ENCODE results near the gene CRLF2.
"Not testable (repeated sequence)": the region's sequence is repeated elsewhere in the genome, so short reads cannot be mapped to it uniquely, and the experiment has no call there.

Gene CRLF2

DNA sequence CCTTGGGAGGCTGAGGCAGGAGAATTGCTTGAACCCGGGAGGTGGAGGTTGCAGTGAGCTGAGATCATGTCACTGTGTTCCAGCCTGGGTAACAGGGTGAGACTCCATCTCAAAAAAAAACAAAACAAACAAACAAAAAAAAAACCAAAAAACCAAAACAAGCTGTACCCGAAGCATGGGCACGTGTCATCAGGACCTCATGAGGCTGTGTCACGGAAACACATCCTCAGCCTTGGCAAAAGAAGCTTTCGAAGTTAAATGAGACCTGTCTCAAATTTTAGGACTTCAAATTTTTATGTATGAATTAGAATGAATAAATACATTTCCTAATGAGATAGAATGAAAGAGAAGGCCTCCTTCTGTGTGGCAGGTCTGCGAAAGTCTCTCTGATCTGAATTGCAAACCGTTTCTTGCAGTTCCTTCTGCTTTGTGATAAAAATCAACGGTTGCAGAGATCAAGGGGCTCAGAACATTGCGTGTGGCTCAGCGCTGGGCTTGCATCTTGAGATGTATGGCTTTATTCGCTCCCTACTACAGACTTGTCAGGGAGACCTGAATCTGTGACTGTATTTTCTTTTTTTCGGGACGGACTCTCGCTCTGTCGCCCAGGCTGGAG lies 19.5 kb upstream of the CRLF2 start:
- H3K4me1 ChIP-seq (ENCODE audit: low read length) = no peaks in the 10 kb centered on the region
- TF ChIP-seq, protein P1, sequence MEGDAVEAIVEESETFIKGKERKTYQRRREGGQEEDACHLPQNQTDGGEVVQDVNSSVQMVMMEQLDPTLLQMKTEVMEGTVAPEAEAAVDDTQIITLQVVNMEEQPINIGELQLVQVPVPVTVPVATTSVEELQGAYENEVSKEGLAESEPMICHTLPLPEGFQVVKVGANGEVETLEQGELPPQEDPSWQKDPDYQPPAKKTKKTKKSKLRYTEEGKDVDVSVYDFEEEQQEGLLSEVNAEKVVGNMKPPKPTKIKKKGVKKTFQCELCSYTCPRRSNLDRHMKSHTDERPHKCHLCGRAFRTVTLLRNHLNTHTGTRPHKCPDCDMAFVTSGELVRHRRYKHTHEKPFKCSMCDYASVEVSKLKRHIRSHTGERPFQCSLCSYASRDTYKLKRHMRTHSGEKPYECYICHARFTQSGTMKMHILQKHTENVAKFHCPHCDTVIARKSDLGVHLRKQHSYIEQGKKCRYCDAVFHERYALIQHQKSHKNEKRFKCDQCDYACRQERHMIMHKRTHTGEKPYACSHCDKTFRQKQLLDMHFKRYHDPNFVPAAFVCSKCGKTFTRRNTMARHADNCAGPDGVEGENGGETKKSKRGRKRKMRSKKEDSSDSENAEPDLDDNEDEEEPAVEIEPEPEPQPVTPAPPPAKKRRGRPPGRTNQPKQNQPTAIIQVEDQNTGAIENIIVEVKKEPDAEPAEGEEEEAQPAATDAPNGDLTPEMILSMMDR (IDR thresholded peaks at IDR 0.05; ENCODE audit: low read length) = no peak
- TF ChIP-seq EZH2phosphoT487 (IDR thresholded peaks at IDR 0.05; ENCODE audit: low read length) = no peak
- no peak for TF ChIP-seq EZH2 (optimal IDR thresholded peaks at IDR 0.05; ENCODE audit: low read depth, low read length)
- no peak overlapping the region for H2AFZ ChIP-seq (ENCODE audit: low read length)
- H3K4me2 ChIP-seq (ENCODE audit: low read depth, low read length) = no peak overlapping the region
- DNase-seq = no peak
- H3K9ac ChIP-seq (ENCODE audit: low read length) = no peak overlapping the region
- no peaks in the 10 kb centered on the region for H3K9me2 ChIP-seq (replicated peaks; ENCODE audit: insufficient read depth, low read length)
- no peaks in the 10 kb centered on the region for H3K27me3 ChIP-seq (replicated peaks; ENCODE audit: insufficient read depth, low read length)
- H3K27ac ChIP-seq (ENCODE audit: low read length) = no peak overlapping the region
- no peaks in the 10 kb centered on the region for H3K9me3 ChIP-seq (replicated peaks; ENCODE audit: insufficient read depth, low read length)
- H3K79me2 ChIP-seq (ENCODE audit: low read length) = no peaks in the 10 kb centered on the region
- no peak overlapping the region for H3K4me3 ChIP-seq (ENCODE audit: low read length)
- no peaks in the 10 kb centered on the region for H3K36me3 ChIP-seq (replicated peaks; ENCODE audit: insufficient read depth, low read length)
- no peaks in the 10 kb centered on the region for H4K20me1 ChIP-seq (ENCODE audit: insufficient read depth, low read length)
- H3F3A ChIP-seq (ENCODE audit: insufficient read depth, low read length) = no peaks in the 10 kb centered on the region

DNA sequence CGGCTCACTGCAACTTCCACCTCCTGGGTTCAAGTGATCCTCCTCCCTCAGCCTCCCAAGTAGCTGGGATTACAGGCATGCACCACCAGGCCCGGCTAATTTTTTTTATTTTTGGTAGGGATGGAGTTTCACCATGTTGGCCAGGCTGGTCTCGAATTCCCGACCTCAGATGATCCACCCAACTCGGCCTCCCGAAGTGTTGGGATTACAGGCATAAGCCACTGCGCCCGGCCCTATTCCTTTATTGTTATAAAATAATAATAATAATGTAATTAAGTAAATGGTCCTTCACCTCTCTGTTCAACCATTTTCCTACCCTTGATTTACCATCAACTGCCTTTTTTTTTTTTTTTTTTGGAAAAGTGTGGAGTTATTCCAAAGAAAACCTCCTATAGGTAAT lies 15.7 kb upstream of the CRLF2 start:
- H3K4me1 ChIP-seq (ENCODE audit: low read length); H4K20me1 ChIP-seq (ENCODE audit: insufficient read depth, low read length); H3K27me3 ChIP-seq (replicated peaks; ENCODE audit: insufficient read depth, low read length); H2AFZ ChIP-seq (ENCODE audit: low read length); H3K4me2 ChIP-seq (ENCODE audit: low read depth, low read length); H3K9ac ChIP-seq (ENCODE audit: low read length); H3K79me2 ChIP-seq (ENCODE audit: low read length); H3F3A ChIP-seq (ENCODE audit: insufficient read depth, low read length); H3K27ac ChIP-seq (ENCODE audit: low read length); DNase-seq; H3K36me3 ChIP-seq (replicated peaks; ENCODE audit: insufficient read depth, low read length); H3K9me3 ChIP-seq (replicated peaks; ENCODE audit: insufficient read depth, low read length); H3K9me2 ChIP-seq (replicated peaks; ENCODE audit: insufficient read depth, low read length); H3K4me3 ChIP-seq (ENCODE audit: low read length): not testable (repeated sequence)

DNA sequence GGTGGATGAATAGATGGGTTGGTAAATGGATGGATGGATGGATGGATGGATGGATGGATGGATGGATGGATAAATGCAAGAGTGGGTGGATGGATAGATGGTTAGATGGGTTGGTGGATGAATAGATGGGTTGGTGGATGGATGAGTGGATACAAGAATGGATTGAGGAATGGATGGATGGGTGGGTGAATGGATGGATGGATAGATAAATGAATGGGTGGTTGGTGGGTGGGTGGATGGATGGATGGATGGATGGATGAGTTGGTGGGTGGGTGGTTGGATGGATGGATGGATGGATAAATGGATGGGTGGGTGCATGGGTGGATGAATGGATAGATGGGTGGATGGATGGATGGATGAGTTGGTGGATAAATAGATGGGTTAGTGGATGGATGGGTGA lies 13.8 kb upstream of the CRLF2 start:
- Histone ChIP-seq H3K36me3 (replicated peaks; ENCODE audit: insufficient read depth, low read length) (no peaks in the 10 kb centered on the region), H3K27me3 (replicated peaks; ENCODE audit: insufficient read depth, low read length) (no peaks in the 10 kb centered on the region), H3K4me2 (ENCODE audit: low read depth, low read length) (no peak overlapping the region), H2AFZ (ENCODE audit: low read length) (no peak overlapping the region), H3K9me2 (replicated peaks; ENCODE audit: insufficient read depth, low read length) (no peaks in the 10 kb centered on the region), H4K20me1 (ENCODE audit: insufficient read depth, low read length) (no peaks in the 10 kb centered on the region), H3K9ac (ENCODE audit: low read length) (no peak overlapping the region), H3K27ac (ENCODE audit: low read length) (no peak overlapping the region), H3F3A (ENCODE audit: insufficient read depth, low read length) (peaks cover 4% of the 10 kb centered on the region; the same call in 1 of the 2 replicates), H3K4me3 (ENCODE audit: low read length) (no peak overlapping the region), H3K4me1 (ENCODE audit: low read length) (no peaks in the 10 kb centered on the region), H3K9me3 (replicated peaks; ENCODE audit: insufficient read depth, low read length) (no peaks in the 10 kb centered on the region), H3K79me2 (ENCODE audit: low read length) (no peaks in the 10 kb centered on the region)
- no peak for DNase-seq
- TF ChIP-seq, protein P1 (IDR thresholded peaks at IDR 0.05; ENCODE audit: low read length) = no peak
- TF ChIP-seq EZH2phosphoT487 (IDR thresholded peaks at IDR 0.05; ENCODE audit: low read length) = no peak
- no peak for TF ChIP-seq EZH2 (optimal IDR thresholded peaks at IDR 0.05; ENCODE audit: low read depth, low read length)

DNA sequence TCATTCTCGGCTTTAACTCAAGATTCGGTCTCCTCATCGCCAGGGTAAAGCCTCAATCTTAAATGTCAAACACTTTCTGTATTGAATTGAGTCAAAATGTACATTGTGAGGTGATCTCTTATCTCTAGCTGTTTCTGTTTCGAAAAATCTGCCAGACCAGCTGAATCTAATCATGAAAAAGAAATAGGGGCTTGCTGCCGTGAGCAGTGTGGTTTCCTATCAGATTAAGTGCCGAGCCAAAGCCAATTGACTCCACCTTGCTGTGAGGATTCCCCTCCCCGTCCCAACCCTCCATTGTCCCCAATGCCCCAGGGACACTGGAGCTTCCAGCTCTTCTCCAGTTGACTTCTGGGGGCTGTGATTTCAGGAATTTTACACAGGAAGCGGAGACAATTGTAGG lies 12.5 kb upstream of the CRLF2 start:
- Histone ChIP-seq H3K9ac (ENCODE audit: low read length) (no peak overlapping the region), H3K27ac (ENCODE audit: low read length) (peak overlapping the region; percentile 59; the same call in 1 of the 2 replicates), H3K4me2 (ENCODE audit: low read depth, low read length) (peak overlapping the region; percentile 34), H3K36me3 (replicated peaks; ENCODE audit: insufficient read depth, low read length) (no peaks in the 10 kb centered on the region), H3K79me2 (ENCODE audit: low read length) (no peaks in the 10 kb centered on the region), H4K20me1 (ENCODE audit: insufficient read depth, low read length) (no peaks in the 10 kb centered on the region), H2AFZ (ENCODE audit: low read length) (0 out of 2 replicates have a peak overlapping the region, but pooled peaks have one; percentile 27), H3K4me1 (ENCODE audit: low read length) (no peaks in the 10 kb centered on the region), H3F3A (ENCODE audit: insufficient read depth, low read length) (peaks cover 4% of the 10 kb centered on the region; the same call in 1 of the 2 replicates), H3K4me3 (ENCODE audit: low read length) (no peak overlapping the region), H3K9me3 (replicated peaks; ENCODE audit: insufficient read depth, low read length) (no peaks in the 10 kb centered on the region), H3K9me2 (replicated peaks; ENCODE audit: insufficient read depth, low read length) (no peaks in the 10 kb centered on the region), H3K27me3 (replicated peaks; ENCODE audit: insufficient read depth, low read length) (no peaks in the 10 kb centered on the region)
- DNase-seq = peak; percentile 61
- TF ChIP-seq, protein P1 (IDR thresholded peaks at IDR 0.05; ENCODE audit: low read length) = no peak
- TF ChIP-seq EZH2phosphoT487 (IDR thresholded peaks at IDR 0.05; ENCODE audit: low read length) = no peak
- no peak for TF ChIP-seq EZH2 (optimal IDR thresholded peaks at IDR 0.05; ENCODE audit: low read depth, low read length)

All from MM.1S (cell line).